ENCODE results near the gene PRKN.

PRKN gene

GRCh38 chr6:162705736-162706135, 21.8 kb downstream of the PRKN start (continued):
- TF ChIP-seq TSHZ2 (CRISPR knock-in tag; IDR thresholded peaks at IDR 0.05) = no peak
- TF ChIP-seq ZFP3 (CRISPR knock-in tag; IDR thresholded peaks at IDR 0.05) = no peak
- no peak for TF ChIP-seq CSRNP3 (CRISPR knock-in tag; IDR thresholded peaks at IDR 0.05)

- TF ChIP-seq CREB5 (CRISPR knock-in tag; IDR thresholded peaks at IDR 0.05; ENCODE audit: low read depth) (no peak), RARB (CRISPR knock-in tag; IDR thresholded peaks at IDR 0.05) (no peak), ISL1 (CRISPR knock-in tag; IDR thresholded peaks at IDR 0.05) (no peak), GLIS3 (CRISPR knock-in tag; IDR thresholded peaks at IDR 0.05) (no peak), ZFP3 (CRISPR knock-in tag; IDR thresholded peaks at IDR 0.05) (no peak), ESRRG (CRISPR knock-in tag; IDR thresholded peaks at IDR 0.05) (no peak), ZNF8 (CRISPR knock-in tag; IDR thresholded peaks at IDR 0.05) (no peak), PATZ1 (CRISPR knock-in tag; IDR thresholded peaks at IDR 0.05; ENCODE audit: borderline replicate concordance) (no peak), BACH2 (CRISPR knock-in tag; IDR thresholded peaks at IDR 0.05; ENCODE audit: borderline replicate concordance) (no peak), TCF4 (CRISPR knock-in tag; IDR thresholded peaks at IDR 0.05; ENCODE audit: borderline replicate concordance) (no peak), OSR1 (CRISPR knock-in tag; IDR thresholded peaks at IDR 0.05) (no peak), TOX (CRISPR knock-in tag; IDR thresholded peaks at IDR 0.05; ENCODE audit: borderline replicate concordance) (no peak), CSDC2 (CRISPR knock-in tag; IDR thresholded peaks at IDR 0.05) (no peak), ZNF565 (CRISPR knock-in tag; conservative IDR thresholded peaks at IDR 0.05; ENCODE audit: low read depth) (no peak), ZNF70 (CRISPR knock-in tag; IDR thresholded peaks at IDR 0.05) (no peak), TSHZ2 (CRISPR knock-in tag; IDR thresholded peaks at IDR 0.05) (no peak), POU6F1 (CRISPR knock-in tag; IDR thresholded peaks at IDR 0.05; ENCODE audit: borderline replicate concordance, low read depth) (no peak)
- ATAC-seq = no peak
Measured at GRCh38 chr6:162704001-162704400, 23.6 kb downstream of the PRKN start.

GRCh38 chr6:162702446-162702845, 25.1 kb downstream of the PRKN start:
- ATAC-seq = no peak
- TF ChIP-seq CSRNP3 (CRISPR knock-in tag; IDR thresholded peaks at IDR 0.05) (no peak), ISL1 (CRISPR knock-in tag; IDR thresholded peaks at IDR 0.05) (no peak), BACH2 (CRISPR knock-in tag; IDR thresholded peaks at IDR 0.05; ENCODE audit: borderline replicate concordance) (no peak), SNAI2 (CRISPR knock-in tag; IDR thresholded peaks at IDR 0.05) (no peak), POU6F1 (CRISPR knock-in tag; IDR thresholded peaks at IDR 0.05; ENCODE audit: borderline replicate concordance, low read depth) (no peak), RARB (CRISPR knock-in tag; IDR thresholded peaks at IDR 0.05) (no peak), ARNTL (CRISPR knock-in tag; IDR thresholded peaks at IDR 0.05; ENCODE audit: borderline replicate concordance, low read depth) (no peak), ZC3H10 (CRISPR knock-in tag; IDR thresholded peaks at IDR 0.05) (no peak), ESRRG (CRISPR knock-in tag; IDR thresholded peaks at IDR 0.05) (no peak), ZFP30 (CRISPR knock-in tag; IDR thresholded peaks at IDR 0.05) (no peak)

Data from SK-N-SH treated with all-trans-retinoic acid at 6 μM for 48 hours (cell line).